Smooth muscle cell (in vitro differentiated cells): ENCODE results near the gene KNG1. TPM values are rescaled to one million over a fixed set of nuclear protein-coding genes. Genes with fewer than 3 reads are reported as not detected.

Experiments
- DNase-seq: peaks from one replicate; lab custom pipeline; 2025; ENCODE audit not compliant: unreplicated experiment; lab: John Stamatoyannopoulos, UW
- H2AFZ ChIP-seq: fragments of 200-600 bp; sonication (generic); 2 replicates; pipeline ENCODE4 v1.6.0; 2016; ENCODE audit warnings: antibody characterized with exemption, low read depth, mild to moderate bottlenecking
- H3F3A ChIP-seq: fragments of 200-600 bp; sonication (generic); 2 replicates; pipeline ENCODE4 v1.6.0; 2017; ENCODE audit warnings: antibody characterized with exemption, low read depth
- H3K27ac ChIP-seq: fragments of 200-600 bp; sonication (generic); 2 replicates; pipeline ENCODE4 v1.5.1; 2016; ENCODE audit warnings: low read depth, mild to moderate bottlenecking
- H3K27me3 ChIP-seq: fragments of 200-600 bp; sonication (generic); 2 replicates; pipeline ENCODE4 v1.6.1; 2016; ENCODE audit warnings: low read depth, mild to moderate bottlenecking
- H3K36me3 ChIP-seq: fragments of 200-600 bp; sonication (generic); 2 replicates; pipeline ENCODE4 v1.5.1; 2016; ENCODE audit warnings: low read depth
- H3K4me1 ChIP-seq: fragments of 200-600 bp; sonication (generic); 2 replicates; pipeline ENCODE4 v1.5.1; 2016; ENCODE audit warnings: low read depth
- H3K4me2 ChIP-seq: fragments of 200-600 bp; sonication (generic); 2 replicates; pipeline ENCODE4 v1.6.0; 2016; ENCODE audit warnings: mild to moderate bottlenecking
- H3K4me3 ChIP-seq: fragments of 200-600 bp; sonication (generic); 2 replicates; pipeline ENCODE4 v1.5.1; 2016; ENCODE audit warnings: mild to moderate bottlenecking
- H3K79me2 ChIP-seq: fragments of 200-600 bp; sonication (generic); 2 replicates; pipeline ENCODE4 v1.6.0; 2016; ENCODE audit warnings: low read depth, mild to moderate bottlenecking
- H3K9ac ChIP-seq: fragments of 200-600 bp; sonication (generic); 2 replicates; pipeline ENCODE4 v1.6.0; 2016; ENCODE audit warnings: low read depth
- H3K9me3 ChIP-seq: fragments of 200-600 bp; sonication (generic); replicated peaks from 2 replicates; pipeline ENCODE4 v1.5.1; 2016; ENCODE audit warnings: low read depth
- H4K20me1 ChIP-seq: fragments of 200-600 bp; sonication (generic); 2 replicates; pipeline ENCODE4 v1.6.0; 2016; ENCODE audit warnings: low read depth
- CTCF ChIP-seq: fragments of 200-600 bp; sonication (generic); IDR thresholded peaks from 2 replicates; pipeline ENCODE4 v1.5.1; 2017; ENCODE audit warnings: borderline replicate concordance, mild to moderate bottlenecking, antibody characterized with exemption; ENCODE audit not compliant: insufficient read depth, poor library complexity, severe bottlenecking
- WGBS: methylation state at CpG from one replicate; pipeline ENCODE4 v1.1.7; 2016; ENCODE audit warnings: low lambda C conversion rate; 5-methylcytosine and 5-hydroxymethylcytosine counted together
- polyA plus RNA-seq: library from polyadenylated mRNA; unstranded; fragments of >200 nt; fragmentation: Nextera tagmentation; extraction: Ambion mirVana; gene quantifications from 2 replicates; pipeline ENCODE4 v1.2.1, GENCODE V29; 2016
- total RNA-seq: library from RNA; depleted of rRNA; stranded (reverse); fragments of >200 nt; gene quantifications from 2 replicates; pipeline ENCODE4 v1.2.3, GENCODE V29; 2014

Gene KNG1
- total and polyA plus RNA-seq, 2 experiments from 2014 or later, result not detected

- Histone ChIP-seq H3F3A (no peaks in the 10 kb centered on the region), H2AFZ (no peak overlapping the region), H3K4me3 (no peak overlapping the region), H3K36me3 (no peaks in the 10 kb centered on the region), H4K20me1 (no peaks in the 10 kb centered on the region), H3K9me3 (no peaks in the 10 kb centered on the region), H3K27me3 (no peaks in the 10 kb centered on the region), H3K4me1 (no peaks in the 10 kb centered on the region), H3K79me2 (no peaks in the 10 kb centered on the region), H3K27ac (no peak overlapping the region), H3K4me2 (peak overlapping the region; percentile 34), H3K9ac (no peak overlapping the region)
- 75% methylated on average over 7 of the region's 7 CpGs for whole genome bisulfite sequencing
- DNase-seq, result no peak
- no peak for TF ChIP-seq CTCF
These were observed 25.6 kb downstream of the KNG1 start for GRCh38 chr3:186742618-186743380.

GRCh38 chr3:186743666-186744065 is 26.5 kb downstream of the KNG1 start:
- no peaks in the 10 kb centered on the region for H3K79me2 ChIP-seq
- H3K4me1 ChIP-seq, result no peaks in the 10 kb centered on the region
- H3K4me2 ChIP-seq, result peak overlapping the region; percentile 34
- no peaks in the 10 kb centered on the region for H3F3A ChIP-seq
- H3K9me3 ChIP-seq, result no peaks in the 10 kb centered on the region
- DNase-seq, result no peak
- H3K36me3 ChIP-seq, result no peaks in the 10 kb centered on the region
- no peak overlapping the region for H3K27ac ChIP-seq
- H3K27me3 ChIP-seq, result no peaks in the 10 kb centered on the region
- no peak overlapping the region for H3K9ac ChIP-seq
- no peak overlapping the region for H3K4me3 ChIP-seq
- no peaks in the 10 kb centered on the region for H4K20me1 ChIP-seq
- 84% methylated on average over 3 of the region's 3 CpGs for WGBS
- no peak overlapping the region for H2AFZ ChIP-seq
- TF ChIP-seq CTCF, result no peak

GRCh38 chr3:186746008-186746407 is 28.8 kb downstream of the KNG1 start:
- no peak for TF ChIP-seq CTCF
- H3K4me3 ChIP-seq, result no peak overlapping the region
- peak overlapping the region; percentile 69 for H2AFZ ChIP-seq
- no peaks in the 10 kb centered on the region for H3K27me3 ChIP-seq
- H3K4me1 ChIP-seq, result no peaks in the 10 kb centered on the region
- H3K79me2 ChIP-seq, result no peaks in the 10 kb centered on the region
- no peaks in the 10 kb centered on the region for H3F3A ChIP-seq
- no peaks in the 10 kb centered on the region for H4K20me1 ChIP-seq
- no peaks in the 10 kb centered on the region for H3K9me3 ChIP-seq
- 27% methylated on average over 10 of the region's 10 CpGs for WGBS
- H3K4me2 ChIP-seq, result no peak overlapping the region
- no peaks in the 10 kb centered on the region for H3K36me3 ChIP-seq
- H3K27ac ChIP-seq, result no peak overlapping the region
- H3K9ac ChIP-seq, result no peak overlapping the region
- no peak for DNase-seq

GRCh38 chr3:186750316-186750715 is 33.2 kb downstream of the KNG1 start:
- H3K36me3 ChIP-seq, result no peaks in the 10 kb centered on the region
- H4K20me1 ChIP-seq, result no peaks in the 10 kb centered on the region
- H3K9me3 ChIP-seq, result no peaks in the 10 kb centered on the region
- H3K27me3 ChIP-seq, result no peaks in the 10 kb centered on the region
- no peak overlapping the region for H3K4me2 ChIP-seq
- H3K27ac ChIP-seq, result no peak overlapping the region
- 89% methylated on average over 2 of the region's 2 CpGs for WGBS
- H2AFZ ChIP-seq, result no peak overlapping the region
- no peak overlapping the region for H3K4me3 ChIP-seq
- H3F3A ChIP-seq, result no peaks in the 10 kb centered on the region
- peaks cover 4% of the 10 kb centered on the region for H3K4me1 ChIP-seq
- no peak for DNase-seq
- no peaks in the 10 kb centered on the region for H3K79me2 ChIP-seq
- H3K9ac ChIP-seq, result no peak overlapping the region
- no peak for TF ChIP-seq CTCF
